NAMALWA (cell line): ENCODE data around the gene CRYZ.

ENCODE experiments used
- DNase-seq: peaks from one replicate; pipeline ENCODE4 v3.0.0-alpha.2; 2015; ENCODE audit warnings: low spot score

Gene CRYZ

DNA sequence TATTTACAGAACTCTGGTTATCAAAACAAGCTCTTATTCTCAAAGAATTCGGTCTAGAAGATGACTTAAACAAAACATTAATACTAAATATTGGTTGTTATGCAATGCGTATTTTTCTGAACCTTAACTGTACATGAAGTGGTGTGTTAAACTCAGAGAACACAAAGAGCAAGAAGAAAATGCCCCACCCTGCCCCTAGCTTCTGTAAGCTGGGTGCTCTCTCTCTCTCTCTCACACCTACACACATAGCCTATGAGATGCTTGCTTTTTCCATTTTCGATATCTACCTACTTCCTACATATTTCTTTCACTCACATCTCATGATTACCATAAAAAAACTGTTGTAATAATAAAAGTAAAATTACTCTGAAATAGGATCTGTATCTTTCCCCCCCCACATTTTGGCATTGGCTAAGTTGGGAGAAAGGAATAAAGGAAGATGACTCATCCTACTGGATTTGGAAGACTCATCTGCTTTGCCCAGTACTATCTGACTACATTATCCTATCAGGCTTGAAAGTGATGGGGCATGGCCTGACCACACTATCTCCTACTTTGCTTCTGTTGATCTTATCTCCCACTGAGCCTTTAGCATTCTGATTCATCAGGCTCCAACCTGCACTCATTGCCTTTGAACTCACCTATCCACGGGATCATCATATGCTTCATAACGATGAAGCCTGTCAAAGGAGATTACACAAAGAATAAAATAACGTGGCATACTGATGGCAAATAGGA lies 2.9 kb downstream of the CRYZ start:
- DNase-seq, result no peak

DNA sequence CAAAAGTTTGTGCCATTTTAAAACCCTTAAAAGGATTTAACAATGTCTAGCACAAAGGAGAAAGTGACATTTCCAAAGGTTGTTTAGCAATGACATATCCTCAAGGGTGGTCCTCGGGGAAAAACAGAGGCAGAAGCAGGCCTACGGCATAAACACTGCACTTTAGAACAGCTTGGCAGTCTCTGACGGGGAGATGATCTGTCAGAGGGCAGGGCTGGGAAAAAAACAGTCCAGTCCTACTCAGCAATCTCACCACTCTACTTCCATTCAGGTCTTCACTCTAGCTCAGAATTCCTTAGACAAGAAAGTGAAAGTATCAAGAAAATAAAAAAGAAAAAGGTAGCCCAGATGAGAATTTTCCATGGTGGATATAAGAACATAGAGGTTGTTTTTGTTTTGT lies 4.1 kb downstream of the CRYZ start:
- DNase-seq, result no peak

DNA sequence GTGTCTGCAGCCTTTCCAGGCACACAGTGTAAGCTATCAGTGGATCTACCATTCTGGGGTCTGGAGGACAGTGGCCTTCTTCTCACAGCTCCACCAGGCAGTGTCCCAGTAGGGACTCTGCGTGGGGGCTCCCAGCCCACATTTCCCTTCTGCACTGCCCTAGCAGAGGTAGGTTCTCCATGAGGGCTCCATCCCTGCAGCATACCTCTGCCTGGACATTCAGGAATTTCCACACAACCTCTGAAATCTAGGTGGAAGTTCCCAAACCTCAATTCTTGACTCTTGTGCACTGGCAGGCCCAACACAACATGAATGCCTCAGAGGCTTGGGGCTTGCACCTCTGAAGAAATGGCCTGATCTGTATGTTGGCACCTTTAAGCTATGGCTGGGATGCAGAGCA lies 6.8 kb downstream of the CRYZ start:
- DNase-seq, result no peak

DNA sequence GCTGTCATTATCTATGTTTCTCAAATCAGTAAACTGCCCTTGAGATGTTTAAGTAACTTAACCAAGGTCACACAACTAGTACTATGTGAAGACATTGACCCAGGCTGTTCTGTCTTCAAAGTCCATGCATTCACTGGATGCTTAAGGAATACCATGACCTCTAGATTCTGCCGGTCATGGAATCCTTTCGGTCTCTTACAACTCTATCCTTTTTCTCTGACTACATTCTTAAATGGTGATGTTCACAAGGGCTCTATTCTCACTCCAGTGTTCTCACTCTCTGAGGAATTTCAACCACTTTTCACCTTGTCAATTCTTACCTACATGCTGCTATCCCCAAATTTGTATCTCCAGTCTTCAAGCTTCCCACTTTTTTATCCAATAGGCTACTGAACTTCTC lies 15.2 kb downstream of the CRYZ start:
- no peak for DNase-seq

DNA sequence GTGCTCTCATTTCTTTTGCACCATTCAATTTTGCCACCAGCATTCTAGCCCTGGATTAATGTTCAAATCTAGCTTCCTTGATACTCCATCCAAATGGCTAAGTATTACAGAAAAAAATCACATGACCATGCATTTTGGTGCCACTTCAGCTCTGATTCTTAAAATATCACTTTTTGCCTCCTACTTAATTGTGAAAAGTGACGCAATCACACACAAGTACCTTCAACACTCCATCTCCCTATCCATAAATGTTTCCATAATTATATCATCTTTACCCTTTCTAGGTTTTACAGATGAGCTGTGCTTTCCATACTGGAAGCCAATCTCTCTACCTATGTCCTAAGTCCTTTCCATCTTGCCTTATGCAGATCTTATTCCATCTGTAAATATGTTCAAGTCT lies 16.0 kb downstream of the CRYZ start:
- DNase-seq, result no peak

DNA sequence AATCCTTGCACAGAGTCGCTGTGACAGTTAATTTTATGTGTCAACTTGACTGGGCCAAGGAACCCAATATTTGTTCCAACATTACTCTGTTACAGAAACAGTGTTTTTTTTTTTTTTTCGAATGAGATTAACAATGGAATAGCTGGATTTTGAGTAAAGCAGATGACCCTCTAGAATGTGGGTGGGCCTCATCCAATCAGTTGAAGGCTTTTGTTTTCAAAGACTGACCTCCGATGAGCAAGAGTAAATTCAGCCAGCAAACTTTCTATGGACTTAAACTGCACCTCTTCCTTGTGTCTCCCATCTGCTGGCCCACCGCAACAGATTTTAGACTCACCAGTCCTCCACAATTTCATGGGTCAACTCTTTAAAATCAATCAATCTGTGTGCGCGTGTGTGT lies 17.0 kb downstream of the CRYZ start:
- no peak for DNase-seq

DNA sequence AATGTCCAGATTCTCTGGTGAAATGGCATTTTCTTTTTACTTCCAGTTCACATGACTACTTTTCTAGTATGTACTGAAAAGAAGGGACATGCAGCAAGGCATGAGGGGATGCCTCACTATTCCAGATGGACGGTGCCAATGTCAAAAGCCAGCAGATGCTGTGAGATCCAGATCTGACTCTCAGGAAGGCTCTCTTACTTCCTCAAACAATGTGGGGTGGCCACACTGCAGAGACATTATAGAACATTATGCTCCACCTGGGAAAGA lies 17.7 kb downstream of the CRYZ start:
- DNase-seq, result no peak

DNA sequence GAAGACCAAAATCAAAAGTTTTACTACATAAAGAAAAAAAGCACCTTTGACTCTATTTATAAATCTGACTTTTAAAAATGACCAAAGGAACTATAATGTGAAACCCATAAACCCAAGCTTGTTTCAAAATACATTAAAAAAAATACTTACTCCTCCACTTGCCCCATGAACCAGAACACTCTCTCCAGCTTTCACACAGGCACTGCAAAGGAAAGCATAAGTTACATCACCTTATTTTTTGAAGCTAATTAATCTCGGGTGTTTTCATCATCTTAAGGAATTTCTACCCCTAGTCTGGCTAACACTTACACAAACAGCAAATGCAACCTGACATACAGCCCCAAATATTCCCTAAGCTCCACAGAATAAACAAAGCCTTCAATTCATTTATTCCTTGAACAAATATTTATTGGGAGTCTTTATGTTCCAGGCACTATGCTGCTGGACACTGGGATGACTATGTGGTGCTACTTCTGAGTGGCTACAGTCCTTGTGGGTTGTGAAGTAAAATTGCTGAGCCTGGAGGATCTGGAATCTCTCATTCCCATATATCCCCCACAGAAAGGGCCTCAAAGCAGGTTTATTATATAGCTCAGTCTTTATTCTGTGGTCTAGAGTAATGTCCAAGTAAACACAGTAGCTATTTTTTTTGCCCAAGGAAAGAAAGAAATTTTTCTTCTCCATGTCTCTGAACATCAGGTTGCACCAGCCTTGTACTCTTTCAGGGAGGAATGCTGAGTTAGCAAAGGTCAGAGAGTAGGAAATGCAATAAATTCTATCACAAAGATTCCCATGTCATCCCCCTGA lies 18.2 kb downstream of the CRYZ start:
- no peak for DNase-seq

DNA sequence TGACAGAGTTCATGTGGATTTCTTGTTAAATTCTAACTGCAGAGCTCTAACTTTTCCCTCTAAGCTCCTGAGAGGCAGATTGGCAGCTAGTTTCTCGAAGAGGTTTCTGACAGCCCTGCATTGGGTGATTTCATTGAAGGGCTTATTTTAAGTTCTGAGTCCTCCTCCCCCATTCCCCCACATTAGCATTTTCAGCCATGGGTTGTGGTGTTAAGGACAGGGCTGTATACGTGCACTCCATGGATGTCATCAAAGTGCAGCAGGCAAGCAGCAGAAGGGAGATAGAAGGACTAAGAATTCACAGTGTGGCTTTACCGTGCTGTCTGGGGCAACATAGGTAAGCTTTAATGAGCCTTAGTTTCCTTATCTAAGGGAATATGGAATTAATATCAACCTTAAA lies 19.0 kb downstream of the CRYZ start:
- DNase-seq, result no peak

DNA sequence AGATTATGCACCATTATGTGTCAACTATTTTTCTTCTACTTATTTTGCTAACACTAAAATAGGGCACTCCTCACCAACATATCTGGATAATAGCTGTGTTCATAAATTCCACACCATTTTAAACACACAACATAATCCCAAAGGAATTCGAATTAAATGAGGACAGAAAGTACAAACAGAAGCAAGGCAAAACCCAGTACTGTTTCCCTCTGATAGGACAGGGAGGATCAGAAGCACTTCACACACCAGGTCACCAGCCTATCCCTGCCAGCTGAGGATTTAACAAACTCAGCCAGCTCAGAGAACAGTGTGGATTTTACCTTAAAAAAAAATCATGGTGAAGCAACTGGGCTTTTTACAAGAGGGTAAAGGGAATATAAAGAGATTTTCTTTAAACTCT lies 20.0 kb downstream of the CRYZ start:
- no peak for DNase-seq

DNA sequence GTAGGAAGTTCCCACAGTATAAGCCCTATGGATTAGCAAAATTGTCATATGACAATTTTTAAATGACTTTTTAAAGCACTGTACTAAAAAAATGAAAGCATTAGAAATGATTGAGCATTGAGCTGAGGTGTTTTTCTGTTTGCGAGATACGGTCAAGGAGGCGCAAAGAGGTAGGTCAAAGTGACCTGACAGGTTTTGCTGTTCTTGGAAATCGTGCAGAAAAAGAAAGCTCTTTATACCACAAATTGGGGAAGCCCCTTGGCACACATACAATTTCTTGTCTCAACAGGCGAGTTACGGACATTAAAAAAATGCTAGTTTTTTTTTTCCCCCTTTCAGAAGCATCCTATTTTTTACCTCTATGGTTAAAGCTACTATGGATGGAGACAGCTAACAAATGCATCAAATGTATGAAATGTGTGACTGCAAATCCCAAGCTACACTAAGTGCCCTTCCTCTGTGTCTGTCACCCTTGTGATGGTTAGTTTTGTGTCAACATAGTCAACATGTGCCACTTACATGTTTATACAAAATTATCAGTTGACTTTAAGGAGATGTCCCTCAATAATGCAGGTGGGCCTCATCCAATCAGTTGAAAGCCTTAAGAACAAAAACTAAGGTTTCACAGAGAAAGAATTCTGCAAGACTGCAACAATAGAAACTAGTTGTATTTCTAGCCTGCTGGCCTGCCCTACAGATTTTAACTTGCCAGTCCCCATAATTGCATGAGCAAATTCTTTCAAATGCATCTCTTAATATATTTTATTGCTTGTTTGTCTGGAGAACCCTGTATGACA lies 29.3 kb downstream of the CRYZ start:
- DNase-seq, result no peak

DNA sequence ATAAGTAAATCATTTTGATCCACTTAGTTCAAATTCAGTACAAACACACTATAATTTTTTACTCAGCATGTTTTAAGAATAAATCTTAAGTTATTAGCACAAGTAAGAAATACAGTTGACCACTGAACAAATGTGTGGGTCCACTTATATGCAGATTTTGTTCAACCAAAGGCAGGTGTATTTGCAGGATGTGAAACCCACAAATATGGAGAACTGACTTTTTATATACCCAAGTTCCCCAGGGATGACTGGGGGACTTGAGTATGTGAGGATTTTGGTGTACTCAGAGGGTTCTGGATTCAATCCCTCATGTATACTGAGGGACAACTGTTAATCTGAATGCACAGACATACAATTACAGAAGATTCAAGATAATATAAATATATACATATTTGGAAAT lies 33.5 kb downstream of the CRYZ start:
- no peak for DNase-seq

DNA sequence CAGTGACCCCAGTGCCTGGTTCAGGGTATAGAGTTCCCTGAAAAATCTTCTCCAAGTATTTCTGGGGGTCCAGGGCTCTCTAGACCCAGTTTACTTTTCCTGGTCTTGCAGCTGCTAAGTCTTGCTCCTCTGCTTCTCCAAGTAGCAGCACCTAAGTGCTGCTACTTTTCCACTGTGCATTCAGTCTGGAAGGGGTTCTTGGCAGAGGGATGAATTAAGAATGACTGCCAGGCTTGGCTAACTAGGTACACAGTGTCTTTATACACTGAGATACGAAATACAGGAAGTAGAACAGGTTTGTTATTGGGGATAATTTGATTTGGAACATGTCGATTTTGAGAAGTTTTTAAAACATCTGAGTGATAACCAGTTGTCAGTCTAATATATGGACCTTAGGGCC lies 35.0 kb downstream of the CRYZ start:
- DNase-seq, result no peak

DNA sequence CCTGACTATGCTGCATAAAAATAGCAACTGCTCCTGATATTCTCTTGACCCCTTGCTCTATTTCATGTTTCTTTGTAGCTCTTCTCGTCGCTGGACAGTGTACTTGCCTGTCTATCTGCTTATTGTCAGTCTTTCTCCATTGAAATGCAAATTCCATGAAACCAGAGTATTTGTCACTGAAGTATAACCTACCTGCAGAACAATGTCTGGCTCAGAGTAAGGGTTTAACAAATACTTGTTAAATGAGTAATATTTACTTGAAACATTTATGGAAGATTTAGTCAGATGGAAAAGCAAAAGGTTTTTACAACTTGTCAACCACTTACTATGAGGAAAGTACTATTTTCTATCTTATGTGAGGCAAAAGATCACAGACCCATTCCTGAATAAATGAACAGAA lies 39.4 kb downstream of the CRYZ start:
- DNase-seq, result no peak

DNA sequence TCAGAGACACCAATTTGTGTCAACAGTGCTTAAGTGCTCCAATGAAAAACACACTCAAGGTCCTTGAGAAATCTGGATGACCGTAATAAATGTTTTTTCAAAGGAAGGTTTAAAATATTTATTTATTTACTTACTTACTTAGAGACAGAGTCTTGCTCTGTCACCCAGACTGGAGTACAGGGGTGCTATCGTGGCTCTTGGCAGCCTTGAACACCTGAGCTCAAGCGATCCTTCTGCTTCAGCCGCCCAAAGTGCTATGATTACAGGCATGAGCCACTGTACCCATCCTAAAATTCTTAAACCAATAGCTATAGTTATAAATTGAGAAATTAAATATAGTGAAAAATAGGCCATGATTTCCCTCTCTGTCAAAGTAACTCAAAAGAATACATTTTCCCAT lies 41.9 kb downstream of the CRYZ start:
- no peak for DNase-seq

DNA sequence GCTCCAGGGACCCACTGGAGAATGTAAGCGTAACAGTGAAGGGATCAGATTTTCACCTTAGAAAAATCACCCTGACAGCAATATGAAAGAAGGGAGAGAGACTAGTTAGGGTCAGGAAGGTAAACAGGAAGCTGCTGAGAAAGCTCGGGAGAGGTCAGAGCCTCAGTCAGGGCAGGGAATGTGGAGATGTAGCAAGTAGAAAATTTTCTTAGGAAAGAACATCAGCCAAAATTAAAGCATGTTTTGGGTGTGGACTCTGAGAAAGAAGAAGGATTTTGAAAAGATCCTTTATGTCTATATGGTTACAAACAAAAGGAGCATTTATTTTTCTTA lies 42.5 kb downstream of the CRYZ start:
- DNase-seq, result no peak

DNA sequence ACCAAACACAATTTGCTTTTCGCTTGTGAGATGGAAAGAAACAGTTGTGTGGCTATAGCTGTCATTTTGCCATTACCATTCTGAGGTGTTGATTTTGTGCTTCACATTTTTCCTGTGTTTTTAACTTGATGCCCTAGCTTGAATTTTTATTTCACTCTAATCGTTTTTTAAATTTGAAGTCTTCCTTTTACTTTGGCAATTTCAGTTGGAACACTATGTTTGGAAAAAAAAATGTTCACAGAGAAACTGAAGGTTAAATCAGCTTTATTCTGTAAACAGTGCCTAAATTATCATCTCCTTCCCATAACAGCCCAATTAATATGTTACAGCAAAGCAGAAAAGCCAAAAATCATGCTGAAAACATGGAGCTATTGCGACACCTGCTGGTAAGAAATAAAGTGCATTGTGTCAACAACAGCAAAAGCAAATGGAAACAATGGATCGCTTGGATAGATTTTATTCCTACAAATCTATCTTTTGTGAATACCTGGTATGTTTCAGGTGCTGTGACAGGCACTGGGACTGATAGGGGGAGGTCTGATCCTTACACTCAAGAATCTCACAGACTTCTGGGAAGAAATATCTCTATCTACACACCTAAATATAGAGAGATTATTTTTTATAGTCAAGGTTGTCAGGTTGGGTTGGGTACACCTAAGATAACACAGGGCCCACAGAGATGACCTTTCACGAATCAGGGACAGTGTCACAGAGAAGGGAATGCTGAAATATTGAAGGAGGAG lies 43.1 kb downstream of the CRYZ start:
- DNase-seq, result peak; percentile 77

DNA sequence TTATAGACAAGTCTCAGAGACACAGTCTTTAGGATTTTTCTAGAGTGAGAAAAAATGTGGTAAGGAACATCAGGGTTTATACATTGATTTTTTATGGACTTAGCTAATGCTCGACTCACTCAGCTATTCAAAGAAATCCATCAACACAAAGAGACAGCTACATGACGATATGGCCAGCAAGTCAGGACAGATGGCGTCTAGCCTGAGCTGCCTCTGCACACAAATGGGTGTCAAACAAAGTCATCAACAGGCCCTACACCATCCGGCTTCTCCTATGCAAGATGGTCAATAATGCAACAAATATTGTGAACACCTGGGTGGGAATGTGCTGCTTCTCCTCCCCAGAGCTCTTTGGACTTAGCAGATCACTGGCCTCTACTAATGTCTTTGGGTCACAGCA lies 45.9 kb downstream of the CRYZ start:
- no peak for DNase-seq

DNA sequence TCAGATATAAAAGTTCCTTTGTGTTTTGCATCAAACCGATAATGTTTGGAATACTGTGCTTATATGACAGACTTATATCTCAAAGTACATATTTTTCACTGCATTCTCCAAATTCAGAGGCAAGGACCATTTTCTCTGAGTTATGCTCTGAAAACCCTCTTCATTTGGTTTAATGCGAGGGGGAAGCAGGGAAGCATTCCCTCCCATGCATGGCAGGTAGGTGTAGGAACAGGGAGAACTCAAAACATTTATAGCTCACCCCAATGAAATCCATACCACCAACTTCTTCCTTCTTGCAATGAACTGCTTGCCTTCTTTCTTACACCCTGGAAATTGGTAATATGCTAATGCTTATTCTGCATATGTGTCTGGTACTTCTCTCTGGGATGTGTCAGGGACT lies 48.5 kb downstream of the CRYZ start:
- no peak for DNase-seq

DNA sequence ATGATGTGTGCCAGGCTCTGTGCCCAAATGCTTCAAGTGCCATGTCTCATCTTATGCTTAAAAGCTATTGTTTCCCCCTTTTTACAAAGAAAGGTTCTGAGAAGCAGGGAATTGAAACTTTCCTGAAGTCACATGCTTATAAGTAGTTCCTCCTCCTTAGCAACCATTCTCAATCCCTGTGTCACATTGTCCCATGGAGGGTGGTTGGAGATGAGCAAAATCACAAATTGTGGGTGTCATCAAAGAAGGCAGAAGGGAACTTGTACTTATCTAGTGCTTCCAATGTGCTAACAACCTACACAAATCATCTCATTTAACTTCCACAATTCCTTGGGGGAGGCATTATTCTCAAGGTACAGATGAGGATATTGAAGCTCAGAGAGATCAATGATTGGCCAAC lies 49.2 kb downstream of the CRYZ start:
- no peak for DNase-seq

DNA sequence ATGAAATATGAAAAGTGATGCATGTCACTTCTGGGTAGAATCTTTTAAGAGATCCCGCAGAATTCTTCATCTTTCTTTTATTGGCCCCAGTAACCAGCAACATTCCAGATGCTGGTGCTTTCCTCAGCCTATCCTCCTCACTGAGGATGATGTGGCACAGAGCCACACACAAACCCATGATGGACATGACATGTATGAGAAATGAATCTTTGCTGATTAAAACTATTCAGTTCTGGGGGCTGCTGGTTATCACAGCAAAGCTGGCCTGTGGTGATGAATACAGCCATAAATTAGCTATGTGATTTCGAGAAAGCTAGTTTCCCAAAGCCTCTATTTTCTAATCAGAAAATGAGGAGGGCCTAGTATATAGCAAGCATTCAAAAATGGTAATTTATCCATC lies 51.0 kb downstream of the CRYZ start:
- DNase-seq, result no peak

DNA sequence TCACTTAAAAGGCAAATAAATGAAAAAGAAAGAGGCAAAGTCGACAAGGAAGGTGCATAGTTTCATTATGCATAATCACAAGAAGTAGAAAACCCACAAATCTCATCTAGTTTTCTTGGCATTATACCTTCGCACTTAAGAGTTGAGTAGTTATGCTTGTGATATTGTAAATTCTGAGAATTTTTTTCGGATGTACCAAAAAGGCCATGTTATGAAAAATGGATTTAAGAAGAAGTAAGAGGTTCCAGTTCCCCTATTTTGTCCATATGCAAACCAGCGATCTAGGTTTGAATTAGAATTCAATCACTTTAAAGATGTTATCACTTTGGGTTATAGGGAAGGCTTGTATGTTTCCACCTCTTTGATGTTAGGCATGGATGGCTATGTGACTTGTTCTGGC lies 51.4 kb downstream of the CRYZ start:
- no peak for DNase-seq

DNA sequence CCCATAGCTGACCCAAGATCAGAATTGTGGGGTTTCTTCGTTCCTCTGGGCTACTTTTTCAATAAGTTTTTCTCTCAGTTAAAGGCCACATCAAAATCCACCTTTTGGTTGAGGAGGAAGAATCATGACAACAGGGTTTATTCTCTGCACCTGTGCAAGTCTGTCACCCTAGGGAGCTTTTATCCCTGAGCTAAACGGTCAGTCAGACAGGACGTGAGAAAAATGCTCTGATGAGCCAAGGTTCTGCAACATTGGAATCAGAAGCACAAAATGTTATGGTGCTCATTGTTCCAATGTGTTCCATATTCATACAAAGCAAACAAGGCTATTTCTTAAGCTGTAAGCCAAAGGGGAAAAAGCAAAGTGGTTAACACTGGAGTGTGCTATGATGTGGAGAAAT lies 51.8 kb downstream of the CRYZ start:
- DNase-seq, result no peak
